Renal pelvis (tissue), 4 donors: ENCODE results near the gene ACER1. TPM values are rescaled to one million over a fixed set of nuclear protein-coding genes. Genes with fewer than 3 reads are reported as not detected.
"Not testable (repeated sequence)": the region's sequence is repeated elsewhere in the genome, so short reads cannot be mapped to it uniquely, and the experiment has no call there.

ENCODE experiments used
- DNase-seq: peaks from one replicate; pipeline ENCODE4 v3.0.0-alpha.2; 2013
- polyA plus RNA-seq, 3 donors: library from polyadenylated mRNA; unstranded; fragments of 120-200 nt; gene quantifications; one replicate each; pipeline ENCODE4 v1.2.1, GENCODE V29; 2013; ENCODE audit not compliant: insufficient read length in 3 of 3

The ACER1 gene
- polyA plus RNA-seq, 3 donors, result 0.12 to 0.16 TPM; not detected in 1

DNA sequence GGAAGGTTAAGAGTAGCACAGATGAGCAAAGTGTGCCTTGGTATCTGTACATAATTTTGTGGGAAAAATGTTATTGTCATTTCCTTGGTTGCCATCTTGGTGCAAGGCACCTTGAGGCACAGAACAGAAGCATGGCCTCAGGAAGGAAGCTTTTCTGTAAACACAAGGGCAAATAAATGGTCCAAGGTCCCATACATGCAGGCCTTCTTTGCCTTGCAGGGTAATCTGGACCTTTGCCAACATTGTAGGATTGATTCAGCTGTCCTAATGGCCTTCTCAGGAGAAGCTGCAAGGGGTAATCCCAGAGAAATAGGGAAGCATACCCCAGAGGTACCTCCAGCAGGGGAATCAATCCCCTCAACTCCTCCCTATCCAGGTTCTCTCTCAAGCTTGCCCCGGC is 44.7 kb downstream of the ACER1 start:
- no peak for DNase-seq

DNA sequence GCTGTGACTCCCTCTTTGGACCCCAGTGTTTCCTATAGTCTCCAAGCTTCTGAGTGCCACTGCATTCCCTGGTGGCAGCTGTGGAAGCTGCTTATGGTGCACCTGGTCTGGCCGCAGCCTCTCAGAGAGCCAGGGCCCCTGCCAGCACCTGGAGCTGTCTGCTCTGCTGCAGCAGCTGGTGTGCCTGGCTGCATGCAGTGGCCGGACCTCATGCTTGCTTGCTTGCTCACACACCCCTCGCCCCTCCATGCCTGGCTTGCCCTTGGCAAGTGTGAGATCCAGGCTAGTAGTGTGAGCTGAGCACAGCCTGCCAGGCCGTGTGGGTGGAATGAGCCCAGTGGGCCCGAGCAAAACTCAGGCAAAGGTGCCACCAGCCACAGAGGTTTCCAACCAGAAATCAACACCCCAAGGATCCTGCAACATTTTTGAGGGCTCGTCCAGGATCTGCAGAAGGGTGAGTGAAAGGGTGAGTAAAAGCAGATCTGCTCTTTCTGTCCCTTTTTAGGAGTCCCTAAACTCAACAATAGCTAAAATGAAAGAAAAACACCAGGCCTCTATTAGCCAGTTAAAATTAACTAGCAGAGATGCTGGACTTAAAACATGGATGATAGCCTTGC is 46.0 kb downstream of the ACER1 start:
- no peak for DNase-seq

DNA sequence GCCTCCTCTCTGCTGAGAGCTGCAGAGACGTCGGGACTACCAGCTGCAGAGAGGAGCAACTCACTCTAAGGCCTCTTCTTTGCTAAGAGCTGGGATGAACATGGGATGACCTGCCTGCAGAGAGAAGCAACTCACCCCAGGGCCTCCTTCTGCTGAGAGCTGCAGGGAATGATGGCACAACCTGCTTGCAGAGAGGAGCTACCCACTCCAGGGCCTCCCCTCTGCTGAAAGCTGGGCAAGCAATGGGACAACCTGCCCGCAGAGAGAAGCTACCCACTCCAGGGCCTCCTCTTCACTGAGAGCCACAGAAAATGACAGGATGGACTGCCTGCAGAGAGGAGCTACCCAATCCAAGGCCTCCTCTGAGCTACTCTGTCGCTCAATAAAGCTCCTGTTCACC is 46.7 kb downstream of the ACER1 start:
- DNase-seq, result no peak

DNA sequence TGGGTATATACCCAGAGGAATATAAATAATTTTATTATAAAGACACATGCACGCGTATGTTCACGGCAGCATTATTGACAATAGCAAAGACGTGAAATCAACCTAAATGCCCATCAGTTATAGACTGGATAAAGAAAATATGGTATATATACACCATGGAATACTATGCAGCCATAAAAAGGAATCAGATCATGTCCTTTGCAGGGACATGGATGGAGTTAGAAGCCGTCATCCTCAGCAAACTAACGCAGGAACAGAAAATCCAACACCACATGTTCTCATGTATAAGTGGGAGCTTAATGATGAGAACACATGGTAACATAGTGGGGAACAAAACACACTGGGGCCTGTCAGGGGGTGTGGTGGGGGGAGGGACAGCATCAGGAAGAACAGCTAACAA is 51.0 kb downstream of the ACER1 start:
- not testable (repeated sequence) for DNase-seq

DNA sequence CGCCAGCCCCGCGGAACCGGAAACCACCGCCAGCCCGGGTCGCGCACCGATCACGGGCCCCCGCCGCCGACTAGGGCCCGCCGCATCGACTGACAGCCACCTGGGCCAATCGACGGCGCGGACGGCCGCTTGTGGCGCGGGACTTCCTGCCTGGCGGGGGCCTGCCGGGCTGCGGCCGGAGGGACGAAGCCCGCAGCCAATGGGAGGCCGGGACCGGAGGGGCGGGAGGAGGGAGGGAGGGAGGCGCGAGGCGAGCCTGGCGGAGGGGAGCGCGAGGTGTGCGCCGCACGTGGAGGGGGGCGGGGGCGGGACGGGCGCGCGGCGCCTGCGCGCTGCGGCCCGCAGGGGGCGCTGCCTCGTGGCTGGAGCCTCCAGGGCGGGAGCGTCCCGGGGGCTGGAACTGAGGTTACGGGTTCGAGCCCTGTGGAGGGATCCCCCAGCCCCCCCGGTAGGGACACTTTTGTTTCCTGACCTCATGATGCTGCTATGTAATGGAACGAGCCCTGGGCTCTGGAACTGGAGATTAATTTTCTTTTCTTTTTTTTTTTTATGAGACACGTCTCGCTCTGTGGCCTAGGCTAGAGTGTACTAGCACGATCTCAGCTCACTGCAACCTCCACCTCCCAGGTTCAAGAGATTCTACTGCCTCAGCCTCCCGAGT is 53.4 kb downstream of the ACER1 start, which contains the start of gene MLLT1:
MLLT1 (minus strand) TSS at position 45 of the 661 bp plus-strand sequence. CDS start 191 bp downstream, outside the sequence.
- DNase-seq, result peak; percentile 96

DNA sequence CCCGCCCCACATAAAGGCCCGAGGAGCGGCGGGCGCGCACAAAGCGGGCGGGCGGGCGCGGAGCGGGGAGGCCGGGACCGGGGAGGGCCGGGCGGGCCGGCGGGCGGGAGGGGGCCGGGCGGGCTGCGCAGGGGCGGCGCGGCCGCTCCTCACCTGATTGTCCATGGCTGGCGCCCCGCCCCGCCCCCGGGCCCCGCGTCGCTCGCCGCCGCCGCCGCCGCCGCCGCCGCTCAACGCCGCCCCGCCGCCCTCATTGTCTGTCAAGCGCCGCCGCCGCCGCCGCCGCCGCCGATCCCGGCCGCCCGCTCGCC is 53.8 kb downstream of the ACER1 start:
- DNase-seq, result no peak

DNA sequence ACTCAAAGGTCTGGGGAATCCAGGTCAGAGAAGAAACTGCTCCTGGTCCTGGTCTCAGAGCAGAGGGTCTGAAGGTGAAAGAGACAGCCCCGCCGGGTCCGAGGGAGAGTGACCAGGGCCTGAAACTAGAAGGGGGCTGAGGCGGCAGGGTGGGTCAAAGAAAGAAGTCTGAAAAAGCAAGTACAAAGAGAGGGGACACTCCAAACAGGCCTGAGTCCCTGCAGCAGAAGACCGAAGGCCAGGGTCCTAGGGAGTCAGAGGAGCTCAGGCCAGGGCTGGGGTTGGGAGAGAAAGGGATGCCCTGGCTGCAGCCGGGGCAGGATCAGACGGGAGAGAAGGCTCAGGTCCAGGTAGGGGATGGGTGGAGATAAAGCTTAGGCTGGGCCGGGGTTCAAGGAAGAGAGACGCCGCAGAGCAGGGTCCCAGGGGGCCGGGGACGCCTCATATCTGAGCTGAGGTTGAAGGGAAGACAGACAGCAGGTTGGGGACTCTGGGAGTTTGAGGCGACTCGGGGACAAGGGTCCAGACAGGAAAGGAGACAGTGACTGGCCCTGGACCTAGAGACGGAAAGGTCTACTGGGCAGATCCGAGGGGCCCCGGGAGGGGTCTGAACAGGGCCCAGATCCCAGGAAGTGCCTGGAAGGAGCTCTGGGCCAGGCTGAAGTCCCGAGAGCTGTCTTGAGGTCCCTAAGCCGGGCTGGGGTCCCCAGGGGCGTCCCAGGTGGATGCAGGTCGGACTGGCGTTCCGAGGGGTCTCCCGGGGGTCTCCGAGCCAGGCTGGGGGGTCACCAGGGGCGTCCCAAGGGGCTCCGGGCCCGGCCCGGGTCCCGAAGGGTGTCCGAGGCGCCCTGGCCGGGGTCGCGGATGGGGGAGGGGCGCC is 54.4 kb downstream of the ACER1 start:
- DNase-seq, result no peak

DNA sequence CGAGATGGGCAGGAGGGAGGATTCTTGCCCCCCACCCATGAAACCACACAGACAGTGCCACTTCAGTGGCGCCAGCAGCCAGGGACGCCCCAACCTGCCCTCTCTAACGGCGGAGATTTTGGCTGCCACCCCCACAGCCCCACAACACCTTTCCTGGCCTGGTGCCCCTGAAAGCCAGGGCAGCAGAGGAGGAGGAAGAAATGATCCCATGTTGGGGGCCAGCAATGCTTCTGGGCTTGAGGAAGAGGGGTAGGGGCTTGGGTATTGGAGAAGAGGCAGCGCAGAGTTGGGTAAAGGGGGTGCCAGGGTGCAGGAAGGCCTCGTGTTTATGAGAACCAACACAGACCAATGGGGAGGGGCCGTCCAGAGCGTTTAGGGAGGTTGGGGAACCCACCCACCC is 55.4 kb downstream of the ACER1 start:
- DNase-seq, result no peak

DNA sequence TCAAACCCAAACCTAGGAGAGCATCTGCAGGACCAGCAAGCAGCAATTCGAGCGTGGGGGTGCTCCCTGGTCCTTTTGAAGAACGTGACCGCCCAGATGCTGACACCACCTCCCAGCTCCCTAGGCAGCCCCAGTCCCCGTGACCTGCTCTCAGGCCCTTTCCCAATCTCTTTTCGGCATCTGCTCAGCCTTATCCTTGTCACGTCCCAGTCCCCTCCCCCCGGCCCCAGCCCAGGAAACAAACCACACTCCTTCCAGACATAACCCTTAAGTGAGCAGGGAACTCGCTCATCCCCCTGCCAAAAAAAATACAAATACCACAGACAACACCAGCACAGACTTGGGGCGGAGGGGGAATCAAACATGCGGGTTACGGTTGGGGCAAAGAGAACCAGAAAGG is 57.0 kb downstream of the ACER1 start:
- DNase-seq, result no peak

DNA sequence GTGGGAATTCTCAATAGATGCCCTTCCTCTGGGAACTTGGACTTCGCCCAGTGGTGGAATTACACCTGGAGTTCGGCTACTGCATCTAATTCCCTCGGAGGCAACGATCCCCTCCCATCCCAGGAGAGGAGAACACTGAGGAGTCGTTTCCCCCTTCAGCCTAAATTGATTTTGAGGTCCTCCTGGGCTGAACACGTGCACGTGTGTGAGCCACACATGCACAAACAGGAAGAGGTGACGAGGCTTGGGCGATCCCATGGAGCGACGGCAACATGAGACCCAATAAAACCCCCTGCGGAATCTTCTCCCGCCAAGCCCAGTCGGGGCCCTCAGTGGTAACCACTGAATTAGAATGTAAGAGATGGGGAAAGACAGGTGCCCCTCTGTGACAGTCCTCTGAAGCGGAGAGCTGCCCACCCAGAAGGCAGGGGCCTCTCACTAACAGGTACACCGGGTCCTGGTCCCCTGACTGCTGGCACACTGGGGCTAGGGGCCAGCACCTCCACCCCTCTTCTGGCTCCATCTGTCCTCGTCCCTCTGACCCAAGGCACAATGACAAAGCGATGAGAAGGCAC is 58.2 kb downstream of the ACER1 start:
- no peak for DNase-seq

DNA sequence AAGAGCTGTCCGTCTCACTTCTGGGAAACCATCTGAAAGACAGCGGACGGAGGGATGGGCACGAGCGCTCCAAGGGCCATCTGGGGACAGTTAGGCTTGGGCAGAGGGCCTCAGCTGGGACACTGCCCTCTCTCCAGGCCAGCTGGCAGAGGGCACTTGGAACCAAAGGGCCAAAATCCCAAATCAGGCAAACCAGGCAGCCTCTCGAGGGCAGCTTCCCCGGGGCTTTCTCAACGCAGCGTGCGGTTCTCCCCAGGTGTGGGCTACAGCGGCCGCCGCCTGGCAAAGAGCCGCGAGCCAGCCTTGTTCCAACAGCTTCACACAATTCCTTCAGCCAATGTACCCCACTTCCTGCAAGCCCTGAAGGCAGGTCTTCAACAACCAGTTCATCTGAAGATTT is 58.7 kb downstream of the ACER1 start:
- no peak for DNase-seq

DNA sequence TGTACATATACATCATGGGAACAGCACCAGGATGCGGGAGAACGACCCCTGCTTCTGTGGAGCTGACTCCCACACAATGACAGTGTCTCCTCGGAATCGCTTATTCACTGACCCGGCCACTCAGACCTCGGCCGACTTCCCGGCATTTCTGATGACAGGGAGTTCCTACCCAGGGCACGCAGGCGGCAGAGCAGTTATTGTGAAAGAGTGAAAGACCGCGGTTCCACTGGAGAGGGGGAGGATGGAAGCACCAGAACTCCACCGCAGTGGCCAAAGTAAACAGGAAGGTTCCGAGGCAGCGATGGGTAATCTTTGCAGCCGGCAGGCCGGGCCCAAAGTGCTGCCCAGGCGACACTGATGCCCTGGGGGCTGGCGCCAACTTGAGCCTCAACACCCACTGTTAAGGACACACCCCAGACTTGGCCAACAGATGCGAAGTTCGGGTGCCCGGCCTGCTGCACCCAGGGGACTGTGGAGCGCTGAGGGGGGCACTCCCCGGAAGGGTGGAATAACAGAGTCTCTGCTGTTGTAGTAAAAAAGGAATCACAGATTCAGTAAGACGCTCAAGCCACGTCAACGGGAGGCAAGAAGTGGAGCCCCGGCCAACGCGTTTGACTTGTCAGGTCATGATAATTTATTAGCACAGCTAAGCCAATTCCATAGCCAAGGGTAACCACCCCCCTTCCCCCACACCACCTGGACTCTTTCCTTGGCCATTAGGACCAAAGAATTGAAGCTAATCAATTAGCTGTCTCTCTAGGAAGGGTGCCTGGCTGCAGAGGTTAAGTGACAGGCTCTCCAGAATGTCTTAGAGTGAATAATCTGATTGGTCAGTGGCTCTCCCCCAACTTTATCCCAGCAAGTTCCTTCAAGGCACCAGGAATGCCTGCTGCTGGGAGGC is 59.5 kb downstream of the ACER1 start:
- no peak for DNase-seq

DNA sequence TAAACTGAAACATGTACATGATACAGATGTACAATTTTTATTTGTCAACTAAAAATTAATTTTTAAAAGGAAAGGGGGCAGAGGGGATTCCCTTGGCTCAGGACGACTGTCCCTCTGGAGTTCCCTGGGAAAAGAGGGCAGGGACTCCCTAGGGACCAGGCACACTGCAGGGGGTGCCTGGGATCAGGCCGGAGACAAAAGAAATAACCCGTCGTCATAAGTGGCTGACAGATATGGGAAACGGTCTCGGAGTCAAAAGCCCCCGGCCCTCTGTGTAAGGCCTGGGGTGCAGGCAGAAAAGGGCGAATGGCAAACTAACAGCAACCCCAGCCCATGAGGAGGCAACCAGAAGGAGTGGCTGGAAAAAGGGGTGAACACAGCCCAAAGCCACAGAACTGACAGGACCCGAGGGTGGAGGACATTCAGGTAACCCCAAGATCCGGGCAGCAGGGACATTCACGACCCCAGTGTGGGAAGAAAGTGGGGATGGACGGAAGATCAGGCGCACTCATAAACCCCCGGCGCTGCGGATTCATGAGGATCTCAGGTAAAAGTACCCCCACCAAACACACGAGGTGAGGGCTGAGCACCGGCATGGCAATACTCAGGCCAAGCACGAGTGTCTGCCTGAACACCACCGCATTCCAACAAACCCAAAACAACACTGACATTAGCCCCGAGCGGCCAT is 60.4 kb downstream of the ACER1 start:
- no peak for DNase-seq

DNA sequence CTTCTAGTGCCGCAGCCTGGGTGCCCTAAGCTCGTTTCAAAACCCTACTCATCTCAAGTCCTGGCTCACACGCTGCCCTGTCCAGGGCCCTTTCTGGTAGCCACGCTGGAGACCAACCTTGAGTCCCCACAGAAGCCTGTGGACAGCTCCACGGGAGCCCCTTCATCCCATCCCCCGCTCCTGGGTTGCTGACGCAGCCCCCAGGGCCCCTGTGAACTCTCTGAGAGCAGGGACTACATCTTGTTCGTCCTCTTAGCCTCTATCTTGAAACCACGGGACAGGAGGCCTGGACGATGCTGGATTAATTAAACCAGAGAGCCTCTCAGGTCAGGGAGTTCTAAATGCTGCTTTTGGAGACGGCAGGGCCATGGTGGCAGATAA is 61.0 kb downstream of the ACER1 start:
- DNase-seq, result no peak

DNA sequence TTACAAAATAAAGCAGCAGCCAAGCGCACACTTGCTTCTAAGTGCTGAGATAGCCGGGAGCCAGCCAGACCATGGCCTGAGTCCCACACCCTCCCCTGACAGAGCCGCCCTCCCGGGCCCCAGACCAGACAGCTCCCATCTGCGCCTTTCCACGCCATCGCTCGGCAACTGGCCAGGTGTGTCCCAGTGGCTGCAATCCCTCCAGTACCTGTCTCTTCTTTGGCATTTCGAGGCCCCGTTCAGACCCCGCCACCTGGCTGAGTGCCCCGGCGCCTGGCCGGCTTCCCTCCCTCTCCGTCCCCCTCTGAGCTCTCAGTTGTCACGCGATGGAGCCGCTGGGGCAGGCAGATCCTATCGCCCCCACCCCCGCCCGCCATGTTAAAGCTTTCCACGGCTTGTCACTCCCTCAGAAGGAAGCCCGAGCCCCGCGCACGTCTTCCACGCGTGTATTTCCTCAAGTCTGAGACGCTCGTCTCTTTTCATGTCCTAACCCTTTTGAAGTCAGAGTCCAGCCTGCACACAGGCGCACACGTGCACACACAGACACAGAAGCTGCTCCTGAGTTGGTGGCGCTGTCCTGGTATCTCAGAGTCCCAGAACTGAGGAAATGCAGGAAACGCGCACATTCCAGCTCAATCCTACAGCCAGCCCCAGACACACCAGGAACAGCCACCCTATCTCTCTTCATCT is 61.5 kb downstream of the ACER1 start:
- DNase-seq, result no peak

DNA sequence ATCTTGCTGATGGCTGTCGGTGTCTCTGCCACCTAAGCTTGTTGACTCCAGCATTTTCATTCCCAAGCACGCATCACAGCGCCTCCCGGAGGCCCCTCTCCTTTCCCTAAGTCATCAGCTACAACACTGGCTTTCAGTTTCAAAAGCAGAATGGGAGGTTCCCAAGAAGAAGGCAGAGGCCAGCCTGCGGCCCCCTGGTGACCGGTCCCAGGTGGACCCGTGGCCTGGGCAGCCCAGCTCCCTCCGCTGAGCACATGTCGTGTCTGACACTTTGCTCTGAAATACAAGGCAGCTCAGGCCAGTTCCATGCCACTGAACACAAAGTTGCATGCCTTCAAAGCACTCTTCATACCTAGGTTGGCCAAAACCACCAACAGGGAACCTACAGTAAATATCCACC is 62.2 kb downstream of the ACER1 start:
- DNase-seq, result no peak

DNA sequence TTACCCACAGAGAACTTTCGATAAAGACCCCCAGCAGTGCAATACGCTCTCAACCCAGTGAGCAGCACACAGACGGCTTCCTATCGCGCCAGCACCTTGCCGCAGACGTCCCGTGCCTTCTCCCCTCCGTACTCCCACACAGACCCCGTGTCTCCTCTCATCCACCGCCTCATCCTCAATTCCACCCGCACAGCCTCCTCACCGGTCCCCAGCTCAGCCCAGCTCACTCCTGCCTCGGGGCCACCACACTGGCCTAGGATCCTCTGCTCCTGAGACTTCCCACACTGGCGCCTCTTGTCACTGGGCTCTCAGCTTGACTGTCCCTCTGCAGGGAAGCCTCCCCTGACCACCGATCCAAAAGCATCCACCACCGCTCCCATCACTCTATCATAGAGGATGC is 62.6 kb downstream of the ACER1 start:
- no peak for DNase-seq

DNA sequence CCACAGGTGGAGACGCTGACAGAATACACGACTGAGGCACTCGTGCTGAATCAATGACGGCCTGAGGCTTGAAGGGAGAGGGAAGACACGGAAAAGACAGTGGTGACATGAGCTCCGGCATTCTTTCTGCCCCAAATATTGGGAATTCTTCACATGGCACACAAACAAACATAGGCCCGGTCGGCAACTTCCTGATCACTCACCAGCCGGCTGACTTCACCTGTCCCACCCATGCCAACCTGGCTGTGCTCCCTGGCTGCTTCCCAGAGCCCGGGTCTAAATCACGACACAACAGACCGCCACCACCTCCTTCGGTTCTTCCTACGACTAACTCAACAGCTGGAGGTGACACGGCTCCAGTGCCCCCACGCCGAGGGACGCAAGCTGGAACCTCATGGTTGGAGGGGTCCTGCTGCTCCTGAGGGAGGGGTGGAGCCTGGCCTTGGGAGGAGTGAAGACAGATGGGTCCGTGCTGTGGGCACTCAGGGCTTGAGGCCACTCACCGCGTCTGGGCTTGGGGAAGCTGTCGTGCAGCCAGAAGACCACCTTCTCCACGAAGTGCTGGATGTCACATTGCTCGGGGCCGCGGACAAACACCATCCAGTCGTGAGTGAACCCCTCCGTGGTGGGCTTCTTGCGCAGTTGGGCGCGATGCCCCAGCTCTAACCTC is 63.2 kb downstream of the ACER1 start:
- DNase-seq, result no peak

DNA sequence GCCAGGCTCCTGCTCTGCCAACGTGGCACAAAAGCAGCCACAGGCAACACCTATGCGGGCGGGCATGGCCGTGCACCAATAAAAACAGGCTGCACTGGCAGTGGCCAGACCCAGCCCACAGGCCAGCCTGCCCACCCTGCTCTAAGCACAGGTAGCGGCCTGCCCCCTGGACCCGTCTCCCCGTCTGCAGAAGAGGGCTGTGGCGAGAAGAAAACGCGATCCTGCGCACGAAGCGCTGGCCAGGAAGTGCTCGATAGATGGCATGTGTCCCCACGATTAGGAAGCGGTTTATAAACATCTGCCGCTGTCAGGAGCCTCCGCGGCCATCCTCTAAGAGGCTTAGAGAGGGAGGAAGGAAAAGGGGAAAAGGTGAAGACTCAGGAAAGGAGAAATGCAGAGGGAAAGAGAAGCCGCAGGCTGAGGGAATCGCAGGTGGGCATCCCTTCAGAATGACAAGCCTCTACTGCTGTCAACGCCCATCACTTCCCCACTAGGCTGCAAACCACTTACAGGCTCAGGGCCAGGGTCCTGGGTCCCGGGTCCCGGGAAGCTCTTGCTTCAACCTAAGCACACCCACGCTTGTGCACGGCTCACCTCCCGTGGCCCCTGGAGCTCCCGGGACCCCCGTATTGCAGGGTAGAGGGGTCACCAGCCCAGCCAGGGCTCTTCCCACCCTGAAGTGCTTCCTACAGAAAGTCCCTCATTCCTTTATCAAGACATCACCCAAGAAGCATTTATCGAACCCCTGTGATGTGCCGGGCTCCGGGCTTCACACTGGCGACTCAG is 64.1 kb downstream of the ACER1 start:
- no peak for DNase-seq
